Mesendoderm (in vitro differentiated cells): ENCODE measurements around the gene SH3BP4.
A peak's percentile ranks its signal among the peaks of the same experiment; 100 is the strongest.

ENCODE experiments used
- DNase-seq: peaks from one replicate; pipeline ENCODE4 v3.0.0; 2013
- H2AK5ac ChIP-seq: 2 replicates; pipeline ENCODE4 v1.6.1; 2013; ENCODE audit warnings: low read length, inconsistent platforms
- H2BK120ac ChIP-seq: 2 replicates; pipeline ENCODE4 v1.6.1; 2013; ENCODE audit warnings: low read depth, mild to moderate bottlenecking, low read length, moderate library complexity, mixed read lengths
- H2BK15ac ChIP-seq: replicated peaks from 2 replicates; pipeline ENCODE4 v1.6.1; 2013; ENCODE audit warnings: low read depth, mild to moderate bottlenecking, moderate library complexity
- H2BK5ac ChIP-seq: 2 replicates; pipeline ENCODE4 v1.6.1; 2013; ENCODE audit warnings: low read length, inconsistent platforms
- H3K18ac ChIP-seq: 2 replicates; pipeline ENCODE4 v1.6.1; 2013; ENCODE audit warnings: mild to moderate bottlenecking, low read length, mixed read lengths
- H3K23ac ChIP-seq: one replicate; pipeline ENCODE4 v1.6.1; 2013; ENCODE audit warnings: low read length
- H3K27ac ChIP-seq: 2 replicates; pipeline ENCODE4 v1.5.1; 2013; ENCODE audit warnings: low read depth, mild to moderate bottlenecking, inconsistent platforms, low read length, moderate library complexity
- H3K27me3 ChIP-seq: 2 replicates; pipeline ENCODE4 v1.6.1; 2013; ENCODE audit warnings: low read length, control low read depth, mild to moderate bottlenecking, inconsistent platforms; ENCODE audit not compliant: insufficient read depth, poor library complexity
- H3K36me3 ChIP-seq: 2 replicates; pipeline ENCODE4 v1.6.1; 2013; ENCODE audit warnings: low read length, inconsistent platforms; ENCODE audit not compliant: control insufficient read depth, insufficient read depth
- H3K4ac ChIP-seq: one replicate; pipeline ENCODE4 v1.6.1; 2013; ENCODE audit warnings: low read depth, mild to moderate bottlenecking, low read length, moderate library complexity
- H3K4me1 ChIP-seq: 2 replicates; pipeline ENCODE4 v1.6.1; 2013; ENCODE audit warnings: low read depth, low read length, inconsistent platforms; ENCODE audit not compliant: control insufficient read depth
- H3K4me2 ChIP-seq: 2 replicates; pipeline ENCODE4 v1.6.1; 2013; ENCODE audit warnings: low read length
- H3K4me3 ChIP-seq: 2 replicates; pipeline ENCODE4 v1.5.1; 2013; ENCODE audit warnings: mild to moderate bottlenecking, low read length
- H3K56ac ChIP-seq: one replicate; pipeline ENCODE4 v1.6.1; 2013; ENCODE audit warnings: low read length
- H3K79me1 ChIP-seq: 2 replicates; pipeline ENCODE4 v1.6.1; 2013; ENCODE audit warnings: low read length, inconsistent platforms
- H3K79me2 ChIP-seq: 2 replicates; pipeline ENCODE4 v1.6.1; 2013; ENCODE audit warnings: mild to moderate bottlenecking, low read length; ENCODE audit not compliant: control insufficient read depth, insufficient read depth
- H3K9ac ChIP-seq: 2 replicates; pipeline ENCODE4 v1.6.1; 2013; ENCODE audit warnings: low read length, inconsistent platforms
- H4K5ac ChIP-seq: one replicate; pipeline ENCODE4 v1.6.1; 2013; ENCODE audit warnings: low read length
- H4K8ac ChIP-seq: one replicate; pipeline ENCODE4 v1.6.1; 2013; ENCODE audit warnings: low read depth, mild to moderate bottlenecking, control low read depth, low read length, moderate library complexity
- WGBS: extraction: QIAGEN DNeasy Blood & Tissue Kit; methylation state at CpG from one replicate; pipeline ENCODE4 v1.1.7; 2013; ENCODE audit warnings: low lambda C conversion rate, missing lambda C conversion rate; ENCODE audit not compliant: insufficient coverage; ENCODE audit errors: extremely low coverage; 5-methylcytosine and 5-hydroxymethylcytosine counted together

Gene SH3BP4

GRCh38 chr2:234980451-234981187, 28.8 kb downstream of the SH3BP4 start:
- Histone ChIP-seq H4K5ac (no peak overlapping the region), H3K4ac (peak overlapping the region; percentile 87), H3K4me2 (no peak overlapping the region), H2BK15ac (no peak overlapping the region), H3K27me3 (no peaks in the 10 kb centered on the region), H3K79me2 (peaks cover 81% of the 10 kb centered on the region), H2AK5ac (no peak overlapping the region), H3K79me1 (peaks cover 42% of the 10 kb centered on the region), H3K9ac (peak overlapping the region; percentile 29), H3K23ac (no peak overlapping the region), H4K8ac (no peak overlapping the region), H3K4me1 (peaks cover 22% of the 10 kb centered on the region), H2BK120ac (peak overlapping the region; percentile 21), H3K4me3 (no peak overlapping the region), H2BK5ac (peak overlapping the region; percentile 36), H3K36me3 (no peaks in the 10 kb centered on the region), H3K27ac (peak overlapping the region; percentile 93), H3K18ac (peak overlapping the region; percentile 86), H3K56ac (peak overlapping the region; percentile 71)
- WGBS = no CpG with 5 or more reads among the region's 14 CpGs
- DNase-seq = no peak

- Histone ChIP-seq H3K56ac (peak overlapping the region; percentile 71), H3K4me3 (no peak overlapping the region), H3K79me2 (peaks cover 78% of the 10 kb centered on the region), H2BK5ac (peak overlapping the region; percentile 36), H4K8ac (no peak overlapping the region), H3K18ac (peak overlapping the region; percentile 86), H2AK5ac (no peak overlapping the region), H2BK15ac (no peak overlapping the region), H3K23ac (no peak overlapping the region), H3K4me2 (peak overlapping the region; percentile 10), H3K4me1 (peaks cover 29% of the 10 kb centered on the region), H4K5ac (no peak overlapping the region), H2BK120ac (peak overlapping the region; percentile 15), H3K9ac (peak overlapping the region; percentile 29), H3K4ac (peak overlapping the region; percentile 87), H3K27me3 (no peaks in the 10 kb centered on the region), H3K27ac (peak overlapping the region; percentile 93), H3K79me1 (peaks cover 44% of the 10 kb centered on the region), H3K36me3 (no peaks in the 10 kb centered on the region)
- peak; percentile 99 for DNase-seq
- WGBS = no CpG with 5 or more reads among the region's 26 CpGs
These were observed 29.6 kb downstream of the SH3BP4 start for GRCh38 chr2:234981197-234982095.

- Histone ChIP-seq H2BK120ac (peak overlapping the region; percentile 15), H3K56ac (peak overlapping the region; percentile 74), H3K23ac (no peak overlapping the region), H4K5ac (no peak overlapping the region), H3K79me1 (peaks cover 41% of the 10 kb centered on the region), H3K4me2 (no peak overlapping the region), H3K4me1 (peaks cover 29% of the 10 kb centered on the region), H3K27ac (peak overlapping the region; percentile 93), H3K79me2 (peaks cover 74% of the 10 kb centered on the region), H3K27me3 (no peaks in the 10 kb centered on the region), H2AK5ac (no peak overlapping the region), H3K36me3 (no peaks in the 10 kb centered on the region), H4K8ac (no peak overlapping the region), H2BK15ac (no peak overlapping the region), H2BK5ac (peak overlapping the region; percentile 51), H3K4ac (peak overlapping the region; percentile 49), H3K4me3 (no peak overlapping the region), H3K18ac (peak overlapping the region; percentile 22), H3K9ac (no peak overlapping the region)
- DNase-seq = no peak
- WGBS = no CpG with 5 or more reads among the region's 17 CpGs
These were observed 30.4 kb downstream of the SH3BP4 start for GRCh38 chr2:234982096-234982834.

- Histone ChIP-seq H3K4me2 (no peak overlapping the region), H2BK120ac (no peak overlapping the region), H4K5ac (no peak overlapping the region), H2BK5ac (no peak overlapping the region), H3K27ac (peak overlapping the region; percentile 93), H3K18ac (peak overlapping the region; percentile 18), H3K9ac (no peak overlapping the region), H3K4me3 (no peak overlapping the region), H3K23ac (no peak overlapping the region), H3K56ac (no peak overlapping the region), H2BK15ac (no peak overlapping the region), H4K8ac (no peak overlapping the region), H3K4me1 (peaks cover 29% of the 10 kb centered on the region), H3K27me3 (no peaks in the 10 kb centered on the region), H3K79me1 (peaks cover 41% of the 10 kb centered on the region), H2AK5ac (no peak overlapping the region), H3K36me3 (no peaks in the 10 kb centered on the region), H3K79me2 (peaks cover 75% of the 10 kb centered on the region), H3K4ac (no peak overlapping the region)
- no peak for DNase-seq
- WGBS = no CpG with 5 or more reads among the region's 11 CpGs
These were observed 31.4 kb downstream of the SH3BP4 start for GRCh38 chr2:234983011-234983726.

GRCh38 chr2:234985608-234986245, 33.9 kb downstream of the SH3BP4 start:
- Histone ChIP-seq H3K79me2 (peaks cover 81% of the 10 kb centered on the region), H2AK5ac (no peak overlapping the region), H4K8ac (no peak overlapping the region), H3K23ac (no peak overlapping the region), H3K79me1 (peaks cover 43% of the 10 kb centered on the region), H3K4me3 (no peak overlapping the region), H3K36me3 (no peaks in the 10 kb centered on the region), H3K4me2 (no peak overlapping the region), H3K56ac (no peak overlapping the region), H3K18ac (no peak overlapping the region), H2BK15ac (no peak overlapping the region), H4K5ac (no peak overlapping the region), H3K27me3 (no peaks in the 10 kb centered on the region), H3K9ac (no peak overlapping the region), H3K27ac (peak overlapping the region; percentile 38), H2BK120ac (no peak overlapping the region), H3K4ac (no peak overlapping the region), H3K4me1 (peaks cover 27% of the 10 kb centered on the region), H2BK5ac (peak overlapping the region; percentile 18)
- no peak for DNase-seq
- no CpG with 5 or more reads among the region's 17 CpGs for WGBS
